ENCODE data around the gene BSND.

Gene BSND

DNA sequence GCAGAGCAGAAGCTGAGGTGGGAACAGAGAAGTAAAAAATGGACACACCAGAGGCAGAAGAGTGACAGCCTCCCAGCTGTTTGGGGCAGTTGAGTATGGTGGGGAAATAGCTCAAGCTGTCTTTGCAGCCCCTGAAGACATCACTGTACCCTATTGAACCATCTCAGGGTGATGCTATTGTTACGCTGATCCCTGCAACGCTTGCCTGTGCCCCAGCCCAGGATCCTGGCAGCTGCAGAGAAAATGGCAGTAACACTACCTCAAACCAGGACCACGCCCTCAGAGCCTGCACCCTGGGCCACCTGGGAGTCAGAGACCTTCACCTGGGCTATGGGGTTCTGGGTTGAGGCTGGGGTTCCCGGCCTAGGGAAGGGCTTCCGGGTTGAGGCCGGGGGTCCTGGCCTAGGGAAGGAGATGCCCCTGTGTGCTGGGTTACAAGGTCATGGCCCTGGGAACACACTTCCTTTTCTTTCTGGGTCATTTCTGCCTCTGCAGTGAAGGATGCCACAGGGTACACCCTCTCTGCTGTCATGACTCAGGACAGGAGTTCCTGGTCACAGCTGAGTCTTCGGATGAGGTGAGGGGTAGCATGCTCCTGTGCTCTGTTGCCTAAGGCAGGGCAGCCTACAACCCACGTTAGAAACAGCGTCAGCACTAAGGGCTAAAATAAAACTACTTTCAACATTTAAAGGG lies 11.6 kb downstream of the BSND start:
- Histone ChIP-seq H3K9ac (ENCODE audit: low read length) (no peak overlapping the region), H4K20me1 (ENCODE audit: insufficient read depth, low read length) (no peaks in the 10 kb centered on the region), H2AFZ (ENCODE audit: low read length) (no peak overlapping the region), H3K79me2 (ENCODE audit: insufficient read depth, low read length) (no peaks in the 10 kb centered on the region), H3K4me2 (ENCODE audit: low read length) (no peak overlapping the region), H3K27ac (ENCODE audit: low read depth, low read length, poor library complexity, severe bottlenecking) (no peak overlapping the region), H3K9me3 (ENCODE audit: low read length) (no peaks in the 10 kb centered on the region), H3K4me3 (ENCODE audit: low read depth, low read length, poor library complexity, severe bottlenecking) (no peak overlapping the region), H3F3A (ENCODE audit: insufficient read depth, low read length) (no peaks in the 10 kb centered on the region), H3K36me3 (ENCODE audit: insufficient read depth, low read length) (no peaks in the 10 kb centered on the region), H3K9me2 (ENCODE audit: low read depth, low read length) (no peaks in the 10 kb centered on the region), H3K4me1 (ENCODE audit: insufficient read depth, low read length, severe bottlenecking) (no peaks in the 10 kb centered on the region), H3K27me3 (ENCODE audit: insufficient read depth, low read length) (peaks cover 7% of the 10 kb centered on the region; the same call in 1 of the 2 replicates)
- TF ChIP-seq EZH2 (IDR thresholded peaks at IDR 0.05; ENCODE audit: borderline replicate concordance, low read length) (no peak), CTCF (IDR thresholded peaks at IDR 0.05; ENCODE audit: low read length) (no peak)

- Histone ChIP-seq H3K36me3 (ENCODE audit: insufficient read depth, low read length) (no peaks in the 10 kb centered on the region), H3K27me3 (ENCODE audit: insufficient read depth, low read length) (peaks cover 4% of the 10 kb centered on the region; the same call in 1 of the 2 replicates), H3F3A (ENCODE audit: insufficient read depth, low read length) (no peaks in the 10 kb centered on the region), H3K9ac (ENCODE audit: low read length) (no peak overlapping the region), H3K27ac (ENCODE audit: low read depth, low read length, poor library complexity, severe bottlenecking) (no peak overlapping the region), H2AFZ (ENCODE audit: low read length) (no peak overlapping the region), H4K20me1 (ENCODE audit: insufficient read depth, low read length) (no peaks in the 10 kb centered on the region), H3K4me1 (ENCODE audit: insufficient read depth, low read length, severe bottlenecking) (no peaks in the 10 kb centered on the region), H3K4me2 (ENCODE audit: low read length) (no peak overlapping the region), H3K79me2 (ENCODE audit: insufficient read depth, low read length) (no peaks in the 10 kb centered on the region), H3K9me3 (ENCODE audit: low read length) (no peaks in the 10 kb centered on the region), H3K4me3 (ENCODE audit: low read depth, low read length, poor library complexity, severe bottlenecking) (no peak overlapping the region), H3K9me2 (ENCODE audit: low read depth, low read length) (no peaks in the 10 kb centered on the region)
- TF ChIP-seq EZH2 (IDR thresholded peaks at IDR 0.05; ENCODE audit: borderline replicate concordance, low read length) (no peak), CTCF (IDR thresholded peaks at IDR 0.05; ENCODE audit: low read length) (peak; percentile 48)
These were observed 12.1 kb downstream of the BSND start for GRCh38 chr1:55010887-55011217.

DNA sequence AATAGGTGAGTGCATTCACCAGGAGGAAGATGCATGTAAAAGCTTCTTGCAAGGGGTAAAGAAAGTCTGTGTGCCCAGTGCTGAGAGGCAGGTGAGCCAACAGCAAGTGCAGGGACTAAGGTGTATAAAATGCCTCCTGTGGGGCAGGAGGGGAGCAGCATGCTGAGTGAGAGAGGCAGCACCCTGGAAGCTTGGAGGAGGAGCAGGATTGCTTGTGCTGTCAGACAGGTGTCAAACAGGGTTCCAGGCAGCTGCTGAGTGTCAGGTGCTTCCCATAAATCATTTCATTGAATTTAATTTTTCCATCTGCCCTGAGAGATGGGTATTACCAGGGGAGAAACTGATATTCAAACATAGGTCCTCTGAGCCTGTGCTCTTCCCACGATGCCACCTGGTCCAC lies 13.9 kb downstream of the BSND start:
- H4K20me1 ChIP-seq (ENCODE audit: insufficient read depth, low read length) = no peaks in the 10 kb centered on the region
- no peak overlapping the region for H2AFZ ChIP-seq (ENCODE audit: low read length)
- TF ChIP-seq EZH2 (IDR thresholded peaks at IDR 0.05; ENCODE audit: borderline replicate concordance, low read length) (no peak), CTCF (IDR thresholded peaks at IDR 0.05; ENCODE audit: low read length) (no peak)

More for the DNA sequence above, 13.9 kb downstream of the BSND start:
- Histone ChIP-seq H3K4me2 (ENCODE audit: low read length) (no peak overlapping the region), H3K27me3 (ENCODE audit: insufficient read depth, low read length) (0 out of 2 replicates have a peak, but pooled peaks cover 4% of the 10 kb centered on the region), H3F3A (ENCODE audit: insufficient read depth, low read length) (no peaks in the 10 kb centered on the region), H3K4me1 (ENCODE audit: insufficient read depth, low read length, severe bottlenecking) (no peaks in the 10 kb centered on the region), H3K9me2 (ENCODE audit: low read depth, low read length) (no peaks in the 10 kb centered on the region), H3K27ac (ENCODE audit: low read depth, low read length, poor library complexity, severe bottlenecking) (no peak overlapping the region), H3K79me2 (ENCODE audit: insufficient read depth, low read length) (no peaks in the 10 kb centered on the region), H3K4me3 (ENCODE audit: low read depth, low read length, poor library complexity, severe bottlenecking) (no peak overlapping the region), H3K36me3 (ENCODE audit: insufficient read depth, low read length) (no peaks in the 10 kb centered on the region), H3K9ac (ENCODE audit: low read length) (no peak overlapping the region), H3K9me3 (ENCODE audit: low read length) (no peaks in the 10 kb centered on the region)
